ENCODE data around the gene DBF4B. TPM values are rescaled to one million over a fixed set of nuclear protein-coding genes. Genes with fewer than 3 reads are reported as not detected.

DBF4B gene
- total RNA-seq, 4 donors from 2014 or later = 6.0 to 19.0 (median 6.2) TPM

- Histone ChIP-seq H3K4me1 (peaks cover 0 to 29% (median 17%) of the 10 kb centered on the region in 4 donors), H3K27me3 (peaks cover 0 to 19% of the 10 kb centered on the region in 2 donors), H3K4me3 (peak overlapping the region; percentile 41 to 68 (median 60)), H3K9me3 (no peaks in the 10 kb centered on the region), H3K27ac (no peak overlapping the region), H3K36me3 (no peaks in the 10 kb centered on the region)
- no peak for TF ChIP-seq POLR2A (IDR thresholded peaks at IDR 0.05)
- TF ChIP-seq CTCF (IDR thresholded peaks at IDR 0.05) = peak in 2 of 5 experiments; percentile 7 to 18
- 0 to 2% methylated on average over 16 to 40 of the region's 50 CpGs for WGBS, 2 donors
- peak in 1 of 2 donors; percentile 85 for DNase-seq (ENCODE audit: low spot score in 2 of 2)
Measured at GRCh38 chr17:44775136-44775837, 66.8 kb downstream of the DBF4B start.

GRCh38 chr17:44775838-44776621 lies 67.6 kb downstream of the DBF4B start:
- peak in 1 of 2 donors; percentile 94 for DNase-seq (ENCODE audit: low spot score in 2 of 2)
- H3K9me3 ChIP-seq = no peaks in the 10 kb centered on the region
- TF ChIP-seq EP300 (IDR thresholded peaks at IDR 0.05) (no peak), POLR2A (IDR thresholded peaks at IDR 0.05) (no peak)
- peak overlapping the region in 2 of 4 donors; percentile 24 to 52 for H3K27ac ChIP-seq
- WGBS, 2 donors = 12 to 21% methylated on average over 22 to 43 of the region's 43 CpGs
- H3K4me3 ChIP-seq = peak overlapping the region; percentile 41 to 68 (median 60)
- H3K36me3 ChIP-seq = no peaks in the 10 kb centered on the region
- peaks cover 0 to 19% of the 10 kb centered on the region in 2 donors for H3K27me3 ChIP-seq
- H3K4me1 ChIP-seq = peaks cover 0 to 29% (median 17%) of the 10 kb centered on the region in 4 donors

GRCh38 chr17:44776628-44777393 lies 68.3 kb downstream of the DBF4B start:
- Histone ChIP-seq H3K27ac (peak overlapping the region in 1 of 4 donors; percentile 52), H3K4me3 (no peak overlapping the region)

GRCh38 chr17:44777394-44778348 lies 69.2 kb downstream of the DBF4B start:
- peaks cover 0 to 17% of the 10 kb centered on the region in 2 donors for H3K27me3 ChIP-seq
- no peak overlapping the region for H3K4me3 ChIP-seq
- TF ChIP-seq POLR2A (IDR thresholded peaks at IDR 0.05) = no peak
- TF ChIP-seq CTCF (IDR thresholded peaks at IDR 0.05) = no peak
- TF ChIP-seq EP300 (IDR thresholded peaks at IDR 0.05) = no peak
- 83 to 85% methylated on average over 11 to 19 of the region's 20 CpGs for WGBS, 2 donors
- DNase-seq (ENCODE audit: low spot score in 2 of 2) = no peak
- no peaks in the 10 kb centered on the region for H3K36me3 ChIP-seq
- no peaks in the 10 kb centered on the region for H3K9me3 ChIP-seq
- no peak overlapping the region for H3K27ac ChIP-seq
- peaks cover 0 to 38% (median 17%) of the 10 kb centered on the region in 4 donors for H3K4me1 ChIP-seq

More at GRCh38 chr17:44776628-44777393, 68.3 kb downstream of the DBF4B start:
- peaks cover 0 to 19% of the 10 kb centered on the region in 2 donors for H3K27me3 ChIP-seq
- DNase-seq (ENCODE audit: low spot score in 2 of 2) = no peak
- H3K4me1 ChIP-seq = peaks cover 0 to 30% (median 17%) of the 10 kb centered on the region in 4 donors
- H3K9me3 ChIP-seq = no peaks in the 10 kb centered on the region
- TF ChIP-seq EP300 (IDR thresholded peaks at IDR 0.05) = no peak
- TF ChIP-seq POLR2A (IDR thresholded peaks at IDR 0.05) = no peak
- TF ChIP-seq CTCF (IDR thresholded peaks at IDR 0.05) = no peak
- H3K36me3 ChIP-seq = no peaks in the 10 kb centered on the region
- 80 to 90% methylated on average over 16 to 18 of the region's 19 CpGs for WGBS, 2 donors

All from tibial nerve (tissue), 4 donors.